ENCODE measurements around the gene DOK5. TPM values are rescaled to one million over a fixed set of nuclear protein-coding genes. Genes with fewer than 3 reads are reported as not detected.

The DOK5 gene
- total and polyA plus RNA-seq, 9 of the 15 experiments (the other 6 are each of a cell fraction or from before 2014, with no cell fraction given) = not detected

DNA sequence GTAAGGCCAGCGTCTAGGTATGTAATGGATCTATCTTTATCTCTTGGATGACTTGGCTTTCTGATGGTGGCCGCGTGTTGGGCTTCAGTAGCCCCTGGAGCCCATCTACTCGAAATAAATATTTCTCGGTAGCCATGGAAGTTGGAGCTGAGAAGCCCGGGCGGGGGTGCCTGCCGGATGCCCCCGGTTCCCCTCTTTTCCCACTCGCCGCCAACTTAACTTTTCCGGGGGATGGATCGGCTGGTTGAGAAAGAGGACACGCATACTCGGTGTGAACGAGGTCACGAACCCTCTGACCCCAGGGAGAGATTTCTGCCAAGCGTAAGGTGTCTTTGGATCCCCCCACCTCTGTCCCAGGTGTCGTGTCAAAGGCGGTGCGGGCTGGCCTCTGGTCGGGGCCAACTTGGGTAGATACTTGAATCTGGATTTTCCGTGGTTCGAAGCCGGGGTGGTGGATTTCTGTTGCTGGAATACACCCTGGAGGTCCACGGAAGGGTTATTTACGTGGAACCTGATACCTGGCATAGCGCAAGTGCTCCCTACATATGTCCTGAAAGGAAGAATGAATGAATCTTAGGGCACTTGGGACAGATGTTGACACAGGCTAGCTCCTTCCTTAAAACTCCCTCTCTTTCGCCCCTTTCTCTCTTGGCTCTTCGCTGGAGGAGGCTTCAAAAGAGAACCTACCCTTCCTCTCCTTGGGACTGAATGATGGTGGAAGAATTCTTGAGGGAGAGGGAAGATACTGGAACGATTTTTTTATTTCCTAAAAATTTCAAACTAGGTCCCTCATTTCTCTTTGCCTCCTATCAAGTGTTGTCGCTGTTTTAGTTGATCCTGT is 996 bp downstream of the DOK5 start:
- Histone ChIP-seq H3K9me1 (ENCODE audit: control insufficient read depth, insufficient read depth, low read length) (no peaks in the 10 kb centered on the region), H2AFZ (ENCODE audit: low read depth, low read length) (no peak overlapping the region), H3K27me3 (ENCODE audit: control insufficient read depth in 2 of 2, insufficient read depth in 2 of 2, low read length in 2 of 2) (no peaks in the 10 kb centered on the region), H4K20me1 (replicated peaks; ENCODE audit: control insufficient read depth, insufficient read depth, low read length) (no peaks in the 10 kb centered on the region), H3K27ac (ENCODE audit: extremely low read depth, low read depth, low read length) (no peak overlapping the region), H3K4me3 (no peak overlapping the region), H3K36me3 (ENCODE audit: control insufficient read depth, insufficient read depth, low read length) (no peaks in the 10 kb centered on the region), H3K9me3 (replicated peaks; ENCODE audit: control insufficient read depth, insufficient read depth, low read depth, low read length) (no peaks in the 10 kb centered on the region), H3K9ac (ENCODE audit: insufficient read depth in 1 of 2, low read depth in 2 of 2, low read length in 2 of 2) (no peak overlapping the region), H3K4me1 (replicated peaks in 1 of 2; ENCODE audit: control insufficient read depth in 2 of 2, insufficient read depth in 2 of 2, low read length in 2 of 2) (no peaks in the 10 kb centered on the region), H3K4me2 (ENCODE audit: insufficient read depth, low read length) (no peak overlapping the region), H3K79me2 (ENCODE audit: control insufficient read depth, insufficient read depth, low read length) (no peaks in the 10 kb centered on the region)
- CTCF ChIA-PET (ENCODE audit: low intra/inter-chr PET ratio) = no interaction called here
- BruUV-seq (replicated peaks) = no TSS peak
- POLR2A ChIA-PET = no interaction called here
- DNase-seq (ENCODE audit: extremely low read depth in 1 of 4, low spot score in 3 of 4) = no peak
- intact Hi-C loops (cut with micrococcal nuclease) (no loop called here), in situ Hi-C loops (cut with MboI) (no loop called here)
- WGBS (ENCODE audit: insufficient coverage, low coverage, missing lambda C conversion rate) = 1% methylated on average over 31 of the region's 32 CpGs
- TF ChIP-seq SRSF1 (IDR thresholded peaks at IDR 0.05; ENCODE audit: low read depth, low read length) (no peak), NFYB (IDR thresholded peaks at IDR 0.05; ENCODE audit: extremely low read depth, insufficient read length) (no peak), EP400 (IDR thresholded peaks at IDR 0.05) (no peak), ERF (CRISPR knock-in tag; IDR thresholded peaks at IDR 0.05) (no peak), HDAC1 (IDR thresholded peaks at IDR 0.05) (no peak), HEY1 (CRISPR knock-in tag; IDR thresholded peaks at IDR 0.05; ENCODE audit: borderline replicate concordance) (no peak), CREBBP (IDR thresholded peaks at IDR 0.05; ENCODE audit: low read depth, low read length) (no peak), CTBP1 (IDR thresholded peaks at IDR 0.05; ENCODE audit: borderline replicate concordance) (no peak), CHD1 (IDR thresholded peaks at IDR 0.05; ENCODE audit: low read length) (no peak), CREB1 (IDR thresholded peaks at IDR 0.05) (no peak), CREB1 (CRISPR knock-in tag; IDR thresholded peaks at IDR 0.05) (no peak)
- TF ChIP-seq, protein P1, sequence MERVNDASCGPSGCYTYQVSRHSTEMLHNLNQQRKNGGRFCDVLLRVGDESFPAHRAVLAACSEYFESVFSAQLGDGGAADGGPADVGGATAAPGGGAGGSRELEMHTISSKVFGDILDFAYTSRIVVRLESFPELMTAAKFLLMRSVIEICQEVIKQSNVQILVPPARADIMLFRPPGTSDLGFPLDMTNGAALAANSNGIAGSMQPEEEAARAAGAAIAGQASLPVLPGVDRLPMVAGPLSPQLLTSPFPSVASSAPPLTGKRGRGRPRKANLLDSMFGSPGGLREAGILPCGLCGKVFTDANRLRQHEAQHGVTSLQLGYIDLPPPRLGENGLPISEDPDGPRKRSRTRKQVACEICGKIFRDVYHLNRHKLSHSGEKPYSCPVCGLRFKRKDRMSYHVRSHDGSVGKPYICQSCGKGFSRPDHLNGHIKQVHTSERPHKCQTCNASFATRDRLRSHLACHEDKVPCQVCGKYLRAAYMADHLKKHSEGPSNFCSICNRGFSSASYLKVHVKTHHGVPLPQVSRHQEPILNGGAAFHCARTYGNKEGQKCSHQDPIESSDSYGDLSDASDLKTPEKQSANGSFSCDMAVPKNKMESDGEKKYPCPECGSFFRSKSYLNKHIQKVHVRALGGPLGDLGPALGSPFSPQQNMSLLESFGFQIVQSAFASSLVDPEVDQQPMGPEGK (CRISPR knock-in tag; IDR thresholded peaks at IDR 0.05; ENCODE audit: borderline replicate concordance) = no peak
- no peak for ATAC-seq
- no peak for FAIRE-seq

Measured in K562 (cell line).